Neural progenitor cell (in vitro differentiated cells): ENCODE data around the gene TAF8. TPM values are rescaled to one million over a fixed set of nuclear protein-coding genes. Genes with fewer than 3 reads are reported as not detected.

Source experiments
- DNase-seq: peaks from one replicate; pipeline ENCODE4 v3.0.0-alpha.2; 2016; ENCODE audit warnings: low spot score
- H2AFZ ChIP-seq: fragments of 200-600 bp; sonication (generic); replicated peaks from 2 replicates; pipeline ENCODE4 v1.6.1; 2016; ENCODE audit warnings: antibody characterized with exemption
- H3F3A ChIP-seq: fragments of 200-600 bp; sonication (generic); 2 replicates; pipeline ENCODE4 v1.6.1; 2016; ENCODE audit warnings: antibody characterized with exemption, low read depth
- H3K27ac ChIP-seq: fragments of 200-600 bp; sonication (generic); 2 replicates; pipeline ENCODE4 v1.5.1; 2016; ENCODE audit warnings: mild to moderate bottlenecking
- H3K27me3 ChIP-seq: fragments of 200-600 bp; sonication (generic); 2 replicates; pipeline ENCODE4 v1.6.1; 2016; ENCODE audit warnings: mild to moderate bottlenecking, moderate library complexity
- H3K36me3 ChIP-seq: fragments of 200-600 bp; sonication (generic); 2 replicates; pipeline ENCODE4 v1.5.1; 2016
- H3K4me1 ChIP-seq: fragments of 200-600 bp; sonication (generic); 2 replicates; pipeline ENCODE4 v1.6.1; 2016; ENCODE audit warnings: mixed run types
- H3K4me2 ChIP-seq: fragments of 200-600 bp; sonication (generic); 2 replicates; pipeline ENCODE4 v1.6.1; 2016
- H3K4me3 ChIP-seq: fragments of 200-600 bp; sonication (generic); 2 replicates; pipeline ENCODE4 v1.5.1; 2016
- H3K79me2 ChIP-seq: fragments of 200-600 bp; sonication (generic); 2 replicates; pipeline ENCODE4 v1.6.1; 2016; ENCODE audit warnings: low read depth
- H3K9ac ChIP-seq: fragments of 200-600 bp; sonication (generic); 2 replicates; pipeline ENCODE4 v1.6.1; 2016
- H3K9me3 ChIP-seq: fragments of 200-600 bp; sonication (generic); 2 replicates; pipeline ENCODE4 v1.5.1; 2016; ENCODE audit warnings: low read depth
- H4K20me1 ChIP-seq: fragments of 200-600 bp; sonication (generic); 2 replicates; pipeline ENCODE4 v1.6.1; 2016; ENCODE audit warnings: low read depth
- H3K27ac Mint-ChIP-seq: 3 replicates; pipeline ENCODE4 v1.8.0; 2021; ENCODE audit warnings: mixed read lengths
- H3K27me3 Mint-ChIP-seq: 2 replicates; pipeline ENCODE4 v1.8.0; 2022; ENCODE audit warnings: low read depth, mild to moderate bottlenecking, inconsistent platforms, moderate library complexity, mixed read lengths; ENCODE audit not compliant: insufficient read depth
- H3K36me3 Mint-ChIP-seq: 3 replicates; pipeline ENCODE4 v1.8.0; 2021; ENCODE audit warnings: mixed read lengths
- H3K4me1 Mint-ChIP-seq: 3 replicates; pipeline ENCODE4 v1.8.0; 2021; ENCODE audit warnings: mixed read lengths
- H3K4me3 Mint-ChIP-seq: 3 replicates; pipeline ENCODE4 v1.8.0; 2021; ENCODE audit warnings: mild to moderate bottlenecking, moderate library complexity, mixed read lengths
- H3K9me3 Mint-ChIP-seq: 3 replicates; pipeline ENCODE4 v1.8.0; 2020; ENCODE audit warnings: mixed read lengths
- CTCF ChIP-seq: fragments of 200-600 bp; sonication (generic); IDR thresholded peaks from 2 replicates; pipeline ENCODE4 v1.5.1; 2017; ENCODE audit warnings: antibody characterized with exemption, mild to moderate bottlenecking
- EZH2 ChIP-seq: fragments of 200-600 bp; sonication (generic); IDR thresholded peaks from 2 replicates; pipeline ENCODE4 v1.6.1; 2017; ENCODE audit warnings: antibody characterized with exemption, mild to moderate bottlenecking, moderate library complexity
- EZH2phosphoT487 ChIP-seq: fragments of 200-600 bp; sonication (generic); IDR thresholded peaks from 2 replicates; pipeline ENCODE4 v1.6.1; 2017; ENCODE audit warnings: antibody characterized with exemption
- total RNA-seq: library from RNA; depleted of rRNA; stranded (reverse); fragments of >200 nt; gene quantifications from 2 replicates; pipeline ENCODE4 v1.2.3, GENCODE V29; 2015; ENCODE audit warnings: low replicate concordance

The TAF8 gene
- total RNA-seq, 1 donor from 2014 or later, result 38.0 TPM

- no peak overlapping the region for H3K9ac ChIP-seq
- Mint-ChIP-seq H3K36me3 (peaks cover 8% of the 10 kb centered on the region), H3K4me3 (peak overlapping the region; percentile 97), H3K4me1 (peaks cover 41% of the 10 kb centered on the region), H3K9me3 (no peaks in the 10 kb centered on the region), H3K27ac (peak overlapping the region; percentile 88), H3K27me3 (peaks cover 15% of the 10 kb centered on the region)
- H3K27ac ChIP-seq, result no peak overlapping the region
- peak overlapping the region; percentile 58 for H3K4me3 ChIP-seq
- H3K27me3 ChIP-seq, result peaks cover 53% of the 10 kb centered on the region
- no peaks in the 10 kb centered on the region for H4K20me1 ChIP-seq
- H3K4me1 ChIP-seq, result peaks cover 16% of the 10 kb centered on the region
- TF ChIP-seq EZH2phosphoT487 (no peak), CTCF (no peak), EZH2 (no peak)
- H3K9me3 ChIP-seq, result no peaks in the 10 kb centered on the region
- peaks cover 9% of the 10 kb centered on the region for H3K36me3 ChIP-seq
- H2AFZ ChIP-seq, result no peak overlapping the region
- H3F3A ChIP-seq, result peaks cover 26% of the 10 kb centered on the region
- H3K4me2 ChIP-seq, result peak overlapping the region; percentile 86
- H3K79me2 ChIP-seq, result peaks cover 32% of the 10 kb centered on the region
- DNase-seq, result no peak
These were observed 1.1 kb upstream of the TAF8 start for GRCh38 chr6:42049116-42049809.

GRCh38 chr6:42049948-42050296 lies 402 bp upstream of the TAF8 start:
- Mint-ChIP-seq H3K4me1 (peaks cover 38% of the 10 kb centered on the region), H3K9me3 (no peaks in the 10 kb centered on the region), H3K36me3 (peaks cover 8% of the 10 kb centered on the region), H3K4me3 (peak overlapping the region; percentile 97), H3K27ac (no peak overlapping the region), H3K27me3 (peaks cover 15% of the 10 kb centered on the region)
- peak overlapping the region; percentile 83 for H3K4me3 ChIP-seq
- peaks cover 26% of the 10 kb centered on the region for H3F3A ChIP-seq
- peaks cover 32% of the 10 kb centered on the region for H3K79me2 ChIP-seq
- H4K20me1 ChIP-seq, result no peaks in the 10 kb centered on the region
- H3K9me3 ChIP-seq, result no peaks in the 10 kb centered on the region
- no peak overlapping the region for H3K9ac ChIP-seq
- DNase-seq, result peak; percentile 28
- peak overlapping the region; percentile 38 for H2AFZ ChIP-seq
- H3K4me1 ChIP-seq, result peaks cover 16% of the 10 kb centered on the region
- no peak for TF ChIP-seq CTCF
- TF ChIP-seq EZH2phosphoT487, result no peak
- TF ChIP-seq EZH2, result no peak
- H3K36me3 ChIP-seq, result peaks cover 9% of the 10 kb centered on the region
- peaks cover 48% of the 10 kb centered on the region for H3K27me3 ChIP-seq
- peak overlapping the region; percentile 54 for H3K4me2 ChIP-seq
- H3K27ac ChIP-seq, result no peak overlapping the region

- Histone ChIP-seq H4K20me1 (peaks cover 6% of the 10 kb centered on the region), H3K9ac (peak overlapping the region; percentile 85), H3K79me2 (peaks cover 32% of the 10 kb centered on the region), H3K36me3 (peaks cover 22% of the 10 kb centered on the region), H3K4me2 (peak overlapping the region; percentile 88), H3K4me1 (peaks cover 5% of the 10 kb centered on the region), H2AFZ (no peak overlapping the region), H3K9me3 (no peaks in the 10 kb centered on the region), H3K27ac (no peak overlapping the region), H3K27me3 (peaks cover 34% of the 10 kb centered on the region), H3F3A (peaks cover 13% of the 10 kb centered on the region), H3K4me3 (peak overlapping the region; percentile 83)
- no peaks in the 10 kb centered on the region for H3K9me3 Mint-ChIP-seq
- DNase-seq, result no peak
- TF ChIP-seq CTCF, result no peak
- no peak for TF ChIP-seq EZH2phosphoT487
- peaks cover 24% of the 10 kb centered on the region for H3K4me1 Mint-ChIP-seq
- H3K36me3 Mint-ChIP-seq, result peaks cover 16% of the 10 kb centered on the region
- H3K27ac Mint-ChIP-seq, result peak overlapping the region; percentile 57
- peaks cover 14% of the 10 kb centered on the region for H3K27me3 Mint-ChIP-seq
- peak overlapping the region; percentile 97 for H3K4me3 Mint-ChIP-seq
These were observed 937 bp downstream of the TAF8 start for GRCh38 chr6:42051268-42051653.
